OCI-LY7 (cell line): ENCODE results near the gene B3GNT3.

ENCODE experiments used
- CTCF ChIP-seq: fragments of 200-600 bp; sonication (generic); conservative IDR thresholded peaks from 2 replicates; pipeline ENCODE4 v1.5.1; 2014; ENCODE audit warnings: mild to moderate bottlenecking, antibody characterized with exemption, low read length, moderate library complexity, mixed read lengths
- EZH2phosphoT487 ChIP-seq: fragments of 200-600 bp; sonication (generic); IDR thresholded peaks from 2 replicates; pipeline ENCODE4 v1.6.1; 2018; ENCODE audit warnings: low read depth, borderline replicate concordance, mild to moderate bottlenecking, mixed run types, antibody characterized with exemption, low read length, moderate library complexity, mixed read lengths

DNA sequence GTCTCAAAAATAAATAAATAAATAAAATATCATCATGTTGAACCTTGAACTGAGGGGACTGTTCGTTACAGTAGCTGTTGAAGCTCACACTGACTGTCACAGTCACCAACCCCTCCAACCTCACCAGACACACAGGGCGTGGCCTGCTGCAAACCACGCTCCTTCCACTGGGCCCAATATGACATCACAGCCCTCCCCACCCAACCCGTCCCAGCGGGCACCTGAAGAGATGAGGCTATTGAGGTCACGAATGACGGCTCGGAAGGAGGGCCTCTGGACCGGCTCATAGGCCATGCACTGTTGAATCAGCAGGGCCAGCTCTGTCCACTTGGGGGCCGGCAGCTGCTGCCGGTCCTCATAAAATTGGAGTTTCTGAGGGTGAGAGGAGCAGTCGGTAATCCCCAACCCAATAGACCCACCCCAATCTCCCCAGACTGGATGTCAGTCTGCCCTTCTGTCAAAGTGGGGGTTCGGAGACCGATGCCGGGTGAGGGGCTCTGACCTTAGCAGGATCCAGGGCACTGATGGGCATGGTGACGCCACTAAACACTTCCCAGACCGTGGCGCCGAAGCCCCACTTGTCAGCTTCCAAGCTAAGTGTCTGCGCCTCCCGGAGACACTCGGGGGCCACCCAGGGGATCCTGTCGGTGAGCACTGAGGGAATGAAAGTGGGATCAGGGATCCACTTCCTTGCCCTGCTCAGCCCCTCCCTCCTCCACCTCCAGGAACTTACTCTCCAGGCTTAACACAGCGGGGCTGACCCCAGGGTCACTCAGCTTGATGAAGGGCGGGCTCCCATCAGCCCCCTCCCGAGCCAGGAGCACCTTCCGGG, 39.6 kb downstream of the B3GNT3 start:
- TF ChIP-seq CTCF = no peak
- TF ChIP-seq EZH2phosphoT487 = no peak
